BE2C (cell line): ENCODE results near the gene DUSP28.
A peak's percentile ranks its signal among the peaks of the same experiment; 100 is the strongest.

Experiments
- DNase-seq: peaks from one replicate; pipeline ENCODE4 v3.0.0-alpha.2; 2020
- H3K27me3 ChIP-seq: fragments of 250-450 bp; sonication (Bioruptor Pico); 2 replicates; pipeline ENCODE4 v1.5.1; 2020; ENCODE audit warnings: mild to moderate bottlenecking
- H3K36me3 ChIP-seq: fragments of 250-450 bp; sonication (Bioruptor Pico); 2 replicates; pipeline ENCODE4 v1.5.1; 2020; ENCODE audit warnings: mild to moderate bottlenecking
- H3K4me1 ChIP-seq: fragments of 250-450 bp; sonication (Bioruptor Pico); 2 replicates; pipeline ENCODE4 v1.5.1; 2020
- H3K4me3 ChIP-seq: 2 replicates; pipeline ENCODE4 v1.5.1; 2011; ENCODE audit warnings: low read depth, low read length
- H3K9me3 ChIP-seq: fragments of 250-450 bp; sonication (Bioruptor Pico); 2 replicates; pipeline ENCODE4 v1.5.1; 2020
- TF ChIP-seq, protein P1 (sequence below): IDR thresholded peaks from 2 replicates; pipeline ENCODE4 v1.5.1; 2012; ENCODE audit warnings: mild to moderate bottlenecking, low read depth, low read length

Gene DUSP28

DNA sequence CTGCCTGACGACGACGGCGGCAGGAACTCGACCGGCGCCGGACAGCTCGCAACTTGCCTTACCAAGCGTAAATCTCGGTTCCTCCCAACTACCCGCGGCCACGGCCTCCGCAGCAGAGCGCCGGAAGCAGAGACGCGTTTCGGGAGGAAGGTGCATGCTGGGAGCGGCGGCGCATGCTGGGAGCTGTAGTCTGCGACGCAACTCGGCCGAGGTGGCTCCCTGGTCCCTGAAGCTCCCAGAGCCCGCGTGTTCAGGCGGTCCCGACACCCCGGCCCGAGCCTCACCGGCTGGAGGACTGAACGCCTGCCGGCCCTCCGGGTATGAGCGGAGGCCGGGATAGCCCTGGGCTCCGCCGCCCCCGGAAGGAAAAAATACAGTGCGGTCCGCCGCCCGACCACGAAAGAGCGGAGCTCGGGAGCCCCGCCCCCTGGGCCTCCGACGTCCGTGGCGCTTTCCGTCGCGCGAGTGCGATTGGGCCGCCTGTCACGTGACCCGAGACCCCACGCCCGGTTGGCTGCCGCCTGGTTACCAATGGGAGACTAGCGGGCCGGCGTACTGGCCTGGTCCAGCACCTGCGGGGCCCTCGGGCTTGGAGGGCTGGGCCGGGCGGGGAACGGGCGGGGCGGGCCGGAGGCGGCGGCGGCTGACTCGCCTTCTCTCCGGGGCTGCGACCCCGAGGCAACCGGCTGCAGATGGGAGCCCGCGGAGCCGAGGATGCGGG lies 26.2 kb downstream of the DUSP28 start, which contains the start of gene CAPN10:
TSS of gene CAPN10 (plus strand) at position 537 of the 721 bp plus-strand sequence. CDS start at position 715, 178 bp downstream.
- H3K36me3 ChIP-seq: no peaks in the 10 kb centered on the region
- H3K9me3 ChIP-seq: no peaks in the 10 kb centered on the region
- no peaks in the 10 kb centered on the region for H3K4me1 ChIP-seq
- peak within 1 kb of the TSS; percentile 99 for H3K4me3 ChIP-seq
- DNase-seq: peak; percentile 99
- TF ChIP-seq, protein P1, sequence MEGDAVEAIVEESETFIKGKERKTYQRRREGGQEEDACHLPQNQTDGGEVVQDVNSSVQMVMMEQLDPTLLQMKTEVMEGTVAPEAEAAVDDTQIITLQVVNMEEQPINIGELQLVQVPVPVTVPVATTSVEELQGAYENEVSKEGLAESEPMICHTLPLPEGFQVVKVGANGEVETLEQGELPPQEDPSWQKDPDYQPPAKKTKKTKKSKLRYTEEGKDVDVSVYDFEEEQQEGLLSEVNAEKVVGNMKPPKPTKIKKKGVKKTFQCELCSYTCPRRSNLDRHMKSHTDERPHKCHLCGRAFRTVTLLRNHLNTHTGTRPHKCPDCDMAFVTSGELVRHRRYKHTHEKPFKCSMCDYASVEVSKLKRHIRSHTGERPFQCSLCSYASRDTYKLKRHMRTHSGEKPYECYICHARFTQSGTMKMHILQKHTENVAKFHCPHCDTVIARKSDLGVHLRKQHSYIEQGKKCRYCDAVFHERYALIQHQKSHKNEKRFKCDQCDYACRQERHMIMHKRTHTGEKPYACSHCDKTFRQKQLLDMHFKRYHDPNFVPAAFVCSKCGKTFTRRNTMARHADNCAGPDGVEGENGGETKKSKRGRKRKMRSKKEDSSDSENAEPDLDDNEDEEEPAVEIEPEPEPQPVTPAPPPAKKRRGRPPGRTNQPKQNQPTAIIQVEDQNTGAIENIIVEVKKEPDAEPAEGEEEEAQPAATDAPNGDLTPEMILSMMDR: no peak
- H3K27me3 ChIP-seq: no peaks in the 10 kb centered on the region

DNA sequence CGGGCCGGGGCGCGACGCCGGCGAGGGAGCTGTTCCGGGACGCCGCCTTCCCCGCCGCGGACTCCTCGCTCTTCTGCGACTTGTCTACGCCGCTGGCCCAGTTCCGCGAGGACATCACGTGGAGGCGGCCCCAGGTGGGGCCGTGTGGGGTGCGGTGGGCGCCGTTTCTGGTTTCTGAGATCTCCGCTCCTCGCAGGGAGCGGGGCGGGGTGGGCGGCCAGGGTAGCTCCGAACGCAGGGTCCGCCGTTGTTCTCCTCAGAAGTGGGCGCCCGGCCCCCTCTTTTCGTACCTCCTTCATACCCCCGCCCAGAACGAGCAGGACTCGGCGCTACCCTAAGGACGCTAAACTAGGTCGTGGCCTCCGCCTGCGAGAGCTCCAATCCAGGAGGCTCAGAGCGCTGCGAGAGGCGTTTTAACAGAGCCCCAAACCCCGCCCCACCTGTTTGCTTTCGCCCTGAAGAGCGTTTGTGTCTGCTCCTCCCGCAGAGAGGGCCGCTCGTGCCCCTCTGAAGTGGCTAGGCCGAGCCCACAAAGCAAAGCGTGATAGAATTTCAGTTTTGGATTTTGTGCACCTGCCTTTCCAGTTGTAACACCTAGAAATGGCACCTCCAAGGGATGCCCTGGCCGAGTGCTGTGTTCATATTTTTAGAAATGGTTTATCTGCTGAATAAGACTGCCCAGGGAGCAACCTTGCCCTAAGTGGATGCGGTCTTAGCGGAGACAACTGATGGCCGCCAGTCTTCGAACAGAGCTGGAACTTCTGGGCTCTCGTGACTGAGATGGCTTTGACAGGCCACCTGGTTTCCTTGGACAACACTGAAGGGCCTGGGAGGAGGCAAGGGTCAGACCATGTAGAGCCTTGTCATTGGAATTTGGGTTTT lies 27.0 kb downstream of the DUSP28 start:
- Histone ChIP-seq H3K9me3 (no peaks in the 10 kb centered on the region), H3K27me3 (no peaks in the 10 kb centered on the region), H3K4me1 (no peaks in the 10 kb centered on the region), H3K4me3 (peak overlapping the region; percentile 99), H3K36me3 (peaks cover 3% of the 10 kb centered on the region)
- TF ChIP-seq, protein P1: no peak
- no peak for DNase-seq

DNA sequence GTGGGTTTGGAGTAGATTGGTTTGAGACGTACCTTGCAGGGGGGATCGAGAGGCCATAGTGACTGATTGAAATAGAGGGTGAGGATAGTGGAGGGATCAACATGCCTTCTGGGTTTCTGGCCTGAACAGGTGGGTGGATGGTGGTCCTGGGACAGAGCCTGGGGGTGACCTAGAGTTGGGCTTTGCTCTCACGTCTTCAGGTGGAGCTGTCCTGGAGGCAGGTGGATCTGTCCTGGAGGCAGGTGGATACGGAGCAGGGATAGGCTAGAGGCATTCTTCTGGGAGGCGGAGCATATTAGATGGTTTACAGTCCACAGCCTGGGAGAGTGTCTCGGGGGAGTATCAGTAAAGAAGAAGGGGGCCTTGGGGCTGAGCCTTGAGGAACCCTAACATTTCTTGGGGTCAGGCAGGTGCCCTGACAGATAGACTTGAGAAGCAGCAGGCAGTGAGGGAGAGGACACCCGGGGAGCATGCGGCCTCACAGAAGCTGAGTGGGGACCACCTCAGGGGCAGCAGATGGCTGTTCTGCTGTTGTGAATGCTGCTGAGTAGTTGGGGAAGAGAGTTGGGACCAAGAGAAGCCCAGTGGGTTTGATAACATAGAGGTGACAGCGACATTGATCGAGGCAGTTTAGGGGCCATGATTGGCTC lies 28.0 kb downstream of the DUSP28 start:
- no peaks in the 10 kb centered on the region for H3K27me3 ChIP-seq
- DNase-seq: no peak
- H3K4me1 ChIP-seq: no peaks in the 10 kb centered on the region
- TF ChIP-seq, protein P1: no peak
- H3K9me3 ChIP-seq: no peaks in the 10 kb centered on the region
- peaks cover 6% of the 10 kb centered on the region for H3K36me3 ChIP-seq
- peak overlapping the region; percentile 99 for H3K4me3 ChIP-seq

DNA sequence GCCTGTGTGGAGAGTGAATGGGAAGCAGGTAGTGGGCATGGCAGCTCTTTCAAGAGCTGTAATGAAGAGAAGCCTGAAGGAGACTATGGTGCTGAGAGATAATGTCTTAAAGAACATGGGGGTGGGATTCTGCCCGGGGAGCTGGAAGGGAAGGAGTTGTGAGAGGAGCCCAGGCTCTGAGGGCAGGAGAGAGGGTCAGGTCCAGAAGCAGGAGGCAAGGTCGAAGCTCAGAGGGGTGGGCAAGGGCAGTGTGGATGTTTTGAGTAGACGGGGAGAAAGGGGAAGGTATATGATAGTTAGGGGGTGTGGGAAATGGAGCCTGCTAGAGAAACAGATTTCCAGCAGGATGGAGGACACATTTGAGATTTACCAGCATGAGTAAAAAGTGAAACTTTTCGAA lies 28.5 kb downstream of the DUSP28 start:
- TF ChIP-seq, protein P1: no peak

DNA sequence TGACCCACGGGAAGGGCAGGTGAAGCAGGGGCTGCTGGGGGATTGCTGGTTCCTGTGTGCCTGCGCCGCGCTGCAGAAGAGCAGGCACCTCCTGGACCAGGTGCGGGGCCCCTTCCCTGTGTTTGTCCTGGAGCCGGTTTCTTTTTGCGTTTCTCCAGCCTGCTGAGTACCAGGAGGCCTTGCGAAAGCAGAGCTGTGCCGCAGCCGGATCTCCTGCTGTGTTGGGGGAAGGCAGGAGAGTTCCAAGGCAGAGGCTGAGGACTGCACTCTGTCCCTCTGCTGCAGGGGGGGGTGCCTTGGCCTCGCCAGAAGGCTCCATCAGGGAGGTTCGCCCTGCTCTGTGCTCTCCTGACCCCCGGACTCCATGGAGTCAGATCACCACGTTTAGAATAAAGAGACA lies 29.2 kb downstream of the DUSP28 start:
- Histone ChIP-seq H3K36me3 (peaks cover 6% of the 10 kb centered on the region), H3K9me3 (no peaks in the 10 kb centered on the region), H3K4me1 (no peaks in the 10 kb centered on the region), H3K27me3 (no peaks in the 10 kb centered on the region), H3K4me3 (no peak overlapping the region)
- TF ChIP-seq, protein P1: no peak
- peak; percentile 3 for DNase-seq

More for the DNA sequence above, 28.5 kb downstream of the DUSP28 start:
- Histone ChIP-seq H3K4me1 (no peaks in the 10 kb centered on the region), H3K27me3 (no peaks in the 10 kb centered on the region), H3K9me3 (no peaks in the 10 kb centered on the region), H3K36me3 (peaks cover 6% of the 10 kb centered on the region), H3K4me3 (no peak overlapping the region)
- no peak for DNase-seq
